Panc1 (cell line): ENCODE measurements around the gene MMP3. TPM values are rescaled to one million over a fixed set of nuclear protein-coding genes. Genes with fewer than 3 reads are reported as not detected.

Source experiments
- ATAC-seq: fragments of 200-7000 bp; cut with Tn5 transposase; 2 replicates; pipeline ENCODE4 v1.9.1; 2020; ENCODE audit warnings: mild to moderate bottlenecking, moderate library complexity
- BruUV-seq: library from RNA; stranded (reverse); fragments of 400-500 nt; replicated peaks from 2 replicates; lab custom pipeline; 2021; lab: Mats Ljungman, UMichigan
- CTCF ChIA-PET: fragments of 300-600 bp; sonication (Branson Sonifier 250); formaldehyde crosslinking; loops from one replicate; lab custom pipeline; 2022; ENCODE audit warnings: antibody characterized with exemption; lab: Charles Lee
- POLR2A ChIA-PET: fragments of 300-600 bp; sonication (Branson Sonifier 250); formaldehyde crosslinking; loops from one replicate; lab custom pipeline; 2022; ENCODE audit warnings: antibody characterized with exemption; lab: Charles Lee
- DNase-seq: peaks from one replicate; pipeline ENCODE4 v3.0.0-alpha.2; 2010; ENCODE audit warnings: low read depth, low spot score
- H3K27ac ChIP-seq: 2 replicates; pipeline ENCODE4 v1.5.1; 2011; ENCODE audit warnings: mild to moderate bottlenecking, low read length, inconsistent platforms
- H3K27me3 ChIP-seq: fragments of 200-500 bp; sonication (Bioruptor generic); 2 replicates; pipeline ENCODE4 v1.6.0; 2014; ENCODE audit warnings: low read length, inconsistent platforms; ENCODE audit not compliant: control insufficient read depth, insufficient read depth
- H3K36me3 ChIP-seq: fragments of 200-500 bp; sonication (Bioruptor generic); 2 replicates; pipeline ENCODE4 v1.5.1; 2014; ENCODE audit warnings: inconsistent platforms, mild to moderate bottlenecking, low read length, moderate library complexity; ENCODE audit not compliant: control insufficient read depth, insufficient read depth
- H3K4me1 ChIP-seq: 2 replicates; pipeline ENCODE4 v1.5.1; 2011; ENCODE audit warnings: inconsistent platforms, mild to moderate bottlenecking, low read length, moderate library complexity; ENCODE audit not compliant: control insufficient read depth, insufficient read depth
- H3K4me3 ChIP-seq, 2 experiments: 2 replicates each; pipeline ENCODE4 v1.5.1; 2011 to 2012; ENCODE audit warnings: low read depth in 2 of 2, low read length in 2 of 2, mild to moderate bottlenecking in 2 of 2, inconsistent platforms in 1 of 2, moderate library complexity in 1 of 2
- H3K9me3 ChIP-seq: fragments of 200-500 bp; sonication (Bioruptor generic); 2 replicates; pipeline ENCODE4 v1.5.1; 2014; ENCODE audit warnings: low read depth, mild to moderate bottlenecking, inconsistent platforms, low read length, moderate library complexity; ENCODE audit not compliant: control insufficient read depth, insufficient read depth
- POLR2AphosphoS5 ChIP-seq: IDR thresholded peaks from 2 replicates; pipeline ENCODE4 v1.6.1; 2012; ENCODE audit warnings: mild to moderate bottlenecking, low read depth, low read length, moderate library complexity
- REST ChIP-seq, 2 experiments: IDR thresholded peaks; 2 replicates each; pipeline ENCODE4 v1.6.1; 2011 to 2012; ENCODE audit warnings: low read depth in 2 of 2, control low read depth in 1 of 2, low read length in 1 of 2, mild to moderate bottlenecking in 1 of 2, moderate library complexity in 1 of 2; ENCODE audit not compliant: insufficient read depth in 1 of 2
- SIN3A ChIP-seq: IDR thresholded peaks from 2 replicates; pipeline ENCODE4 v1.6.1; 2012; ENCODE audit warnings: low read depth, mild to moderate bottlenecking, low read length, moderate library complexity, borderline replicate concordance; ENCODE audit not compliant: insufficient read depth
- TCF7L2 ChIP-seq: IDR thresholded peaks from 2 replicates; pipeline ENCODE4 v1.6.1; 2011; ENCODE audit warnings: mild to moderate bottlenecking, low read depth, low read length, inconsistent platforms
- in situ Hi-C: cut with HindIII; loops from 2 replicates; pipeline ENCODE4 v1.10.0; 2016; ENCODE audit warnings: low sequenced_read_pairs, low pct_unique_long_range_greater_than_20kb
- intact Hi-C: fragments of 100-400 bp; cut with micrococcal nuclease; formaldehyde crosslinking; loops from one replicate; pipeline ENCODE4 v1.10.0; 2022; ENCODE audit not compliant: unreplicated experiment
- total RNA-seq: library from RNA; stranded (reverse); gene quantifications from one replicate; pipeline ENCODE4 v1.2.1, GENCODE V29; 2021; ENCODE audit not compliant: unreplicated experiment
- TF ChIP-seq, protein P1 (sequence below): fragments of 450-650 bp; IDR thresholded peaks from 2 replicates; pipeline ENCODE4 v1.5.1; 2017; ENCODE audit warnings: mild to moderate bottlenecking

The MMP3 gene
- total RNA-seq, 1 experiment from 2014 or later, result not detected

DNA sequence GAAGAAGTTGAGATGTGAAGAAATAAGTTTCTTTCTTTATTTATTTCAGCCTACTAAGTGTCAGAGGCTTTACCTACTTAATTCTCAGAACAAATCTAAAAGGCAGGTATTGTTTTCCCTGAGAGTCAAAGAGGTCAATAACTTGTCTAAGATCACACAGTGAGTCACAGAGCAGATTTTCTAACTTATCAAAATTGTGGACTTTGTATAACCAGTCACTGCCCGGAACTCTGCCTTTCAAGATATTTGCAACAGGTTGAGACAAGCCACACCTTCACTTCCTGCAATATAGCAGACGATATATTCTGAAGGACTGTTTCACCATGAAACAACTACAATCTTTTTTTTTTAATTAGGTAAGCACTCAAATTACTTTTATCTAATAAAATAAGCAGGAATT is 10.5 kb upstream of the MMP3 start:
- Histone ChIP-seq H3K4me3 (no peak overlapping the region), H3K9me3 (no peaks in the 10 kb centered on the region), H3K4me1 (no peaks in the 10 kb centered on the region), H3K27ac (no peak overlapping the region), H3K36me3 (no peaks in the 10 kb centered on the region), H3K27me3 (peaks cover 25% of the 10 kb centered on the region)
- ATAC-seq (no peak), DNase-seq (no peak)
- POLR2A ChIA-PET, result no interaction called here
- CTCF ChIA-PET, result no interaction called here
- BruUV-seq, result no TSS peak
- in situ Hi-C loops (no loop called here), intact Hi-C loops (no loop called here)
- no peak for TF ChIP-seq POLR2AphosphoS5

DNA sequence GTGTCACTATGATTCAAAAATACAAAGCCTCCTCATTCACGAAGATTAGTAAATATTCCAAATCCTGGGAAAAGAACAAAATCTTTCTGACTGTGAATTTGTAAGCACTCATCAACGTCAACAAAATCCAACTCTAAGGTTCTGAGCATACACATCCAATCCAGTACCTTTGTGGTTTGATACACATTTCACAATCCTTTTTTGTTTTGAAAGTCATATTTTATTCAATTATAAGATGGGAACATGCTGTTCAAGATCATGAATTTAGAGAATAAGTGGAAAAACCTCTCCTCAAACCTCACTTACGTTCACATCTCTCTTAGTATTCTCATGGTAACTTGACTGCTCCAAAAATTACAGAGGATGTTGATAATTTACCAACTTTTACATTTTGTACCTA is 9.6 kb upstream of the MMP3 start:
- BruUV-seq, result no TSS peak
- CTCF ChIA-PET, result no interaction called here
- Histone ChIP-seq H3K36me3 (no peaks in the 10 kb centered on the region), H3K4me3 (no peak overlapping the region), H3K9me3 (no peaks in the 10 kb centered on the region), H3K4me1 (no peaks in the 10 kb centered on the region), H3K27me3 (peaks cover 24% of the 10 kb centered on the region), H3K27ac (no peak overlapping the region)
- TF ChIP-seq REST (IDR thresholded peaks at IDR 0.05; ENCODE audit: insufficient read depth in 1 of 2, low read depth in 2 of 2, low read length in 1 of 2) (no peak), TCF7L2 (no peak), POLR2AphosphoS5 (no peak), SIN3A (no peak)
- TF ChIP-seq, protein P1, sequence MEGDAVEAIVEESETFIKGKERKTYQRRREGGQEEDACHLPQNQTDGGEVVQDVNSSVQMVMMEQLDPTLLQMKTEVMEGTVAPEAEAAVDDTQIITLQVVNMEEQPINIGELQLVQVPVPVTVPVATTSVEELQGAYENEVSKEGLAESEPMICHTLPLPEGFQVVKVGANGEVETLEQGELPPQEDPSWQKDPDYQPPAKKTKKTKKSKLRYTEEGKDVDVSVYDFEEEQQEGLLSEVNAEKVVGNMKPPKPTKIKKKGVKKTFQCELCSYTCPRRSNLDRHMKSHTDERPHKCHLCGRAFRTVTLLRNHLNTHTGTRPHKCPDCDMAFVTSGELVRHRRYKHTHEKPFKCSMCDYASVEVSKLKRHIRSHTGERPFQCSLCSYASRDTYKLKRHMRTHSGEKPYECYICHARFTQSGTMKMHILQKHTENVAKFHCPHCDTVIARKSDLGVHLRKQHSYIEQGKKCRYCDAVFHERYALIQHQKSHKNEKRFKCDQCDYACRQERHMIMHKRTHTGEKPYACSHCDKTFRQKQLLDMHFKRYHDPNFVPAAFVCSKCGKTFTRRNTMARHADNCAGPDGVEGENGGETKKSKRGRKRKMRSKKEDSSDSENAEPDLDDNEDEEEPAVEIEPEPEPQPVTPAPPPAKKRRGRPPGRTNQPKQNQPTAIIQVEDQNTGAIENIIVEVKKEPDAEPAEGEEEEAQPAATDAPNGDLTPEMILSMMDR, result no peak
- POLR2A ChIA-PET, result no interaction called here
- ATAC-seq (no peak), DNase-seq (no peak)
- in situ Hi-C loops, result no loop called here
- intact Hi-C loops, result no loop called here

DNA sequence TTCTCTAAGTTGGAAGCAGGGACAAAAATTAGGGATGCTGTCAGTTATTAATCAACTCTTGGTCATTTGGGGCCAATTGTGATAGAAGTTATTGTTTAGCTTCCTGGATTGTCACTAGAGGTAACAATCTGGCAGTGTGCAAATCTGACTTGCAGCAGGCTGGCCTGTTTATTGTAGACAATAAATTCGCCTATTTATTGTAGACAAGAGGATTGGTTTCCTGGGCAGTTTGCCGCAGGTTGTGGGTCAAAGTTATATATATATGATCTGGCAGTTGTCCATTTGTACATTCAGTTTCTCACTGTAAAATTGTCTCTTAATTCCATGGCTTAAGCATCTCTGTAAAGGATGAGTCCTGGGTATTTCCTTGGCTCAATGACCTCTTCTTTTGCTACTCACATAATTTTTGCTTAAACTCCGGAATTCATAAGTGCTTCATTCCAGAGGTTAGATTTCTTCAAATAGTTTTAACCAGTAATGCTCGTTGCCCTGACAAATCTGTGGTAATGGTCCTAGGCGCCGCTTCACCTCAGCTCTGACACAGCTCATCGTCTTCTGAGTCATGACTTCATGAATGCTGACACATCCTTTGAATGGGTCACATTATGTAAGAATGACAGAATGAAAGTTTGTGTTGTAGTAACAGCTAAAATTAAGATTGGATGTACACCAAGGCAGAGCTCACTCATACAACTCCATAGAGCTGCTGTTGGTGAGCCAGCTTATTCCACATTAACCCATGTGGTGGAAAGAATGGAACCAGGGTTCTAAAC is 7.8 kb upstream of the MMP3 start:
- in situ Hi-C loops (no loop called here), intact Hi-C loops (no loop called here)
- no TSS peak for BruUV-seq
- TF ChIP-seq POLR2AphosphoS5 (no peak), REST (IDR thresholded peaks at IDR 0.05; ENCODE audit: insufficient read depth in 1 of 2, low read depth in 2 of 2, low read length in 1 of 2) (no peak), TCF7L2 (no peak), SIN3A (no peak)
- TF ChIP-seq, protein P1, result no peak
- DNase-seq, result no peak
- H3K4me1 ChIP-seq, result no peaks in the 10 kb centered on the region
- peaks cover 23% of the 10 kb centered on the region; the same call in 1 of the 2 replicates for H3K27me3 ChIP-seq
- no peak overlapping the region for H3K4me3 ChIP-seq
- H3K36me3 ChIP-seq, result no peaks in the 10 kb centered on the region
- ATAC-seq, result peak; percentile 38; the same call in 1 of the 2 replicates
- H3K9me3 ChIP-seq, result no peaks in the 10 kb centered on the region
- CTCF ChIA-PET, result no interaction called here
- POLR2A ChIA-PET, result no interaction called here
- H3K27ac ChIP-seq, result no peak overlapping the region
